Mucosa of rectum (tissue), 2 donors: ENCODE results near the gene CHST14.

Experiments
- H3K27ac ChIP-seq, 2 donors: one replicate each; pipeline ENCODE4 v1.7.0; 2013; ENCODE audit warnings: inconsistent platforms in 2 of 2, low read depth in 2 of 2, low read length in 2 of 2
- H3K27me3 ChIP-seq, 2 donors: one replicate each; pipeline ENCODE4 v1.7.0; 2013; ENCODE audit warnings: low read length in 2 of 2; ENCODE audit not compliant: control insufficient read depth in 2 of 2, insufficient read depth in 2 of 2
- H3K36me3 ChIP-seq, 2 donors: one replicate each; pipeline ENCODE4 v1.7.0; 2013; ENCODE audit warnings: low read length in 2 of 2; ENCODE audit not compliant: control insufficient read depth in 2 of 2, insufficient read depth in 2 of 2
- H3K4me1 ChIP-seq, 2 donors: one replicate each; pipeline ENCODE4 v1.7.0; 2013; ENCODE audit warnings: low read length in 2 of 2, mild to moderate bottlenecking in 1 of 2; ENCODE audit not compliant: control insufficient read depth in 2 of 2, insufficient read depth in 2 of 2
- H3K4me3 ChIP-seq, 2 donors: one replicate each; pipeline ENCODE4 v1.7.0; 2013; ENCODE audit warnings: low read length in 2 of 2
- H3K9ac ChIP-seq, 2 donors: one replicate each; pipeline ENCODE4 v1.7.0; 2013; ENCODE audit warnings: low read length in 2 of 2, low read depth in 1 of 2, mild to moderate bottlenecking in 1 of 2
- H3K9me3 ChIP-seq, 2 donors: one replicate each; pipeline ENCODE4 v1.7.0; 2013; ENCODE audit warnings: low read length in 2 of 2; ENCODE audit not compliant: control insufficient read depth in 2 of 2
- donor health status: healthy.
- donor health status: Normal muscosa, but diverticular disease.

CHST14 gene

GRCh38 chr15:40470423-40471104, at the start of gene CHST14:
Gene CHST14 (plus strand): TSS chr15:40470984. CDS start chr15:40471214, 230 bp downstream.
- Histone ChIP-seq H3K4me3 (peak within 1 kb of the TSS; percentile 81 to 85), H3K27me3 (no peaks in the 10 kb centered on the region), H3K36me3 (peaks cover 8 to 14% of the 10 kb centered on the region in 2 donors), H3K27ac (peak within 1 kb of the TSS; percentile 66 to 77), H3K4me1 (peaks cover 16 to 21% of the 10 kb centered on the region in 2 donors), H3K9ac (peak within 1 kb of the TSS; percentile 83), H3K9me3 (no peaks in the 10 kb centered on the region)

- peaks cover 0 to 4% of the 10 kb centered on the region in 2 donors for H3K36me3 ChIP-seq
- H3K9ac ChIP-seq, result peak overlapping the region in 1 of 2 donors; percentile 58
- H3K27ac ChIP-seq, result peak overlapping the region; percentile 68 to 71
- no peaks in the 10 kb centered on the region for H3K9me3 ChIP-seq
- peaks cover 13 to 21% of the 10 kb centered on the region in 2 donors for H3K4me1 ChIP-seq
- peak overlapping the region; percentile 44 to 50 for H3K4me3 ChIP-seq
- no peaks in the 10 kb centered on the region for H3K27me3 ChIP-seq
Observed at GRCh38 chr15:40421246-40422157, 49.3 kb upstream of the CHST14 start.

- Histone ChIP-seq H3K4me1 (peaks cover 13 to 21% of the 10 kb centered on the region in 2 donors), H3K36me3 (no peaks in the 10 kb centered on the region), H3K4me3 (no peak overlapping the region), H3K27me3 (no peaks in the 10 kb centered on the region), H3K27ac (no peak overlapping the region), H3K9ac (no peak overlapping the region), H3K9me3 (no peaks in the 10 kb centered on the region)
Observed at GRCh38 chr15:40424483-40425115, 46.2 kb upstream of the CHST14 start.

- Histone ChIP-seq H3K36me3 (no peaks in the 10 kb centered on the region), H3K4me1 (peaks cover 10 to 16% of the 10 kb centered on the region in 2 donors), H3K9ac (no peak overlapping the region), H3K4me3 (no peak overlapping the region), H3K9me3 (no peaks in the 10 kb centered on the region), H3K27me3 (no peaks in the 10 kb centered on the region), H3K27ac (no peak overlapping the region)
Observed at GRCh38 chr15:40425681-40426080, 45.1 kb upstream of the CHST14 start.

GRCh38 chr15:40427188-40427587, 43.6 kb upstream of the CHST14 start:
- no peak overlapping the region for H3K9ac ChIP-seq

GRCh38 chr15:40428185-40428584, 42.6 kb upstream of the CHST14 start:
- no peak overlapping the region for H3K9ac ChIP-seq
- no peaks in the 10 kb centered on the region for H3K27me3 ChIP-seq
- peaks cover 0 to 4% of the 10 kb centered on the region in 2 donors for H3K4me1 ChIP-seq
- no peak overlapping the region for H3K4me3 ChIP-seq
- H3K36me3 ChIP-seq, result no peaks in the 10 kb centered on the region
- H3K27ac ChIP-seq, result no peak overlapping the region
- H3K9me3 ChIP-seq, result no peaks in the 10 kb centered on the region

More at GRCh38 chr15:40427188-40427587, 43.6 kb upstream of the CHST14 start:
- H3K36me3 ChIP-seq, result no peaks in the 10 kb centered on the region
- no peak overlapping the region for H3K4me3 ChIP-seq
- peaks cover 0 to 4% of the 10 kb centered on the region in 2 donors for H3K4me1 ChIP-seq
- H3K27ac ChIP-seq, result no peak overlapping the region
- H3K9me3 ChIP-seq, result no peaks in the 10 kb centered on the region
- no peaks in the 10 kb centered on the region for H3K27me3 ChIP-seq

GRCh38 chr15:40429068-40429710, 41.6 kb upstream of the CHST14 start:
- Histone ChIP-seq H3K4me1 (peaks cover 0 to 4% of the 10 kb centered on the region in 2 donors), H3K27me3 (no peaks in the 10 kb centered on the region), H3K27ac (no peak overlapping the region)

GRCh38 chr15:40430271-40430805, 40.4 kb upstream of the CHST14 start:
- Histone ChIP-seq H3K9me3 (no peaks in the 10 kb centered on the region), H3K27ac (no peak overlapping the region)

More at GRCh38 chr15:40429068-40429710, 41.6 kb upstream of the CHST14 start:
- no peak overlapping the region for H3K9ac ChIP-seq
- no peaks in the 10 kb centered on the region for H3K36me3 ChIP-seq
- H3K4me3 ChIP-seq, result no peak overlapping the region
- H3K9me3 ChIP-seq, result no peaks in the 10 kb centered on the region

GRCh38 chr15:40435023-40435709, 35.6 kb upstream of the CHST14 start:
- Histone ChIP-seq H3K36me3 (no peaks in the 10 kb centered on the region), H3K27me3 (peaks cover 8% of the 10 kb centered on the region in 2 donors), H3K4me1 (peaks cover 24 to 27% of the 10 kb centered on the region in 2 donors), H3K9me3 (no peaks in the 10 kb centered on the region), H3K27ac (no peak overlapping the region), H3K4me3 (peak overlapping the region; percentile 53 to 56), H3K9ac (peak overlapping the region in 1 of 2 donors; percentile 41)

More at GRCh38 chr15:40430271-40430805, 40.4 kb upstream of the CHST14 start:
- Histone ChIP-seq H3K4me1 (peaks cover 1 to 4% of the 10 kb centered on the region in 2 donors), H3K27me3 (peaks cover 0 to 2% of the 10 kb centered on the region in 2 donors), H3K36me3 (no peaks in the 10 kb centered on the region), H3K4me3 (peak overlapping the region in 1 of 2 donors; percentile 33), H3K9ac (no peak overlapping the region)
